ENCODE results near the gene MCC.

MCC gene

DNA sequence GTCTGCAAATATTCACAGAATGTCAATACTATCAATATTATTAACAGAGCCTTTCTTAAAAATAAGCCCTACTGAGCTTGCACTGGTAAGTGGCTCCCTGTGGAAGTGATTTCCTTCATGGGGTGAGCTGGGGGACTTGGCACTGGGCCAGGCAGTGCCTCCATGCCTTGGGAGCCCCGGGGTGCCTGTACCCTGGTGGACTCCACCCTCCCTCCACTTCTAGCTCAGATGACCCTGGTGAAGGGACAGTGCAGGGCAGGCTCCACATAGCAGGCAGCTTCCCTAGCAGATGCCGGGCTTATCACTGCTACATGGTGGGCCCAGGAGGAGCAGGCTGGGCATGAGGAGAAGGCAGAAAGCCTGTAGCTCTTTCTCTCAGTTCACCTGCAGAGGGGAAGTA, 392.4 kb downstream of the MCC start (continued):
- TF ChIP-seq, protein P1, sequence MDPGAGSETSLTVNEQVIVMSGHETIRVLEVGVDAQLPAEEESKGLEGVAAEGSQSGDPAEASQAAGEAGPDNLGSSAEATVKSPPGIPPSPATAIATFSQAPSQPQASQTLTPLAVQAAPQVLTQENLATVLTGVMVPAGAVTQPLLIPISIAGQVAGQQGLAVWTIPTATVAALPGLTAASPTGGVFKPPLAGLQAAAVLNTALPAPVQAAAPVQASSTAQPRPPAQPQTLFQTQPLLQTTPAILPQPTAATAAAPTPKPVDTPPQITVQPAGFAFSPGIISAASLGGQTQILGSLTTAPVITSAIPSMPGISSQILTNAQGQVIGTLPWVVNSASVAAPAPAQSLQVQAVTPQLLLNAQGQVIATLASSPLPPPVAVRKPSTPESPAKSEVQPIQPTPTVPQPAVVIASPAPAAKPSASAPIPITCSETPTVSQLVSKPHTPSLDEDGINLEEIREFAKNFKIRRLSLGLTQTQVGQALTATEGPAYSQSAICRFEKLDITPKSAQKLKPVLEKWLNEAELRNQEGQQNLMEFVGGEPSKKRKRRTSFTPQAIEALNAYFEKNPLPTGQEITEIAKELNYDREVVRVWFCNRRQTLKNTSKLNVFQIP (CRISPR knock-in tag; IDR thresholded peaks at IDR 0.05; ENCODE audit: borderline replicate concordance, low read depth) = no peak
- TF ChIP-seq TOX (CRISPR knock-in tag; IDR thresholded peaks at IDR 0.05; ENCODE audit: borderline replicate concordance) (no peak), ZFP3 (CRISPR knock-in tag; IDR thresholded peaks at IDR 0.05) (no peak), RARB (CRISPR knock-in tag; IDR thresholded peaks at IDR 0.05) (no peak), TCF4 (CRISPR knock-in tag; IDR thresholded peaks at IDR 0.05; ENCODE audit: borderline replicate concordance) (no peak), ZNF565 (CRISPR knock-in tag; conservative IDR thresholded peaks at IDR 0.05; ENCODE audit: low read depth) (no peak), PPARA (CRISPR knock-in tag; IDR thresholded peaks at IDR 0.05; ENCODE audit: borderline replicate concordance) (no peak), CSDC2 (CRISPR knock-in tag; IDR thresholded peaks at IDR 0.05) (no peak), ISL1 (CRISPR knock-in tag; IDR thresholded peaks at IDR 0.05) (no peak)

DNA sequence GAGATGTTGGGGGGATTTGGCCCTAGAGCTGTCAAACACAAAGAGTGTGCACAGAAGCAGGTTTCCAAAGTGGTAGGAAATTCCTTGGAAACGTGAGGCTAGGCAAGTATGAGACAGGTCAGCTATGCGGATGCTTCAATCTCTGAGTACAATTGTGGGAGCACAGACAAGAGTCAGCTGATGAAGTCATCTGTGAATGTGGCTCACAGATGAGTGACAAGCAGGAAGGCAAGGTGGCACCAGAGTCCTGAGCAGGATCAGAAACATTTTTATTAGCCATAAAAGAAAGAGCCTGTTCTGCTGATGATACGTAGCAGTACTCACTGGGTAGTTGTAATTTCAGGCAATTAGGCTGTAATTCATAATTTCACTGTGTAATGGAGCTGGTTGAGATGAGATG, 394.7 kb downstream of the MCC start:
- ATAC-seq = no peak
- TF ChIP-seq, protein P1 (CRISPR knock-in tag; IDR thresholded peaks at IDR 0.05; ENCODE audit: borderline replicate concordance, low read depth) = no peak
- TF ChIP-seq, protein P2, sequence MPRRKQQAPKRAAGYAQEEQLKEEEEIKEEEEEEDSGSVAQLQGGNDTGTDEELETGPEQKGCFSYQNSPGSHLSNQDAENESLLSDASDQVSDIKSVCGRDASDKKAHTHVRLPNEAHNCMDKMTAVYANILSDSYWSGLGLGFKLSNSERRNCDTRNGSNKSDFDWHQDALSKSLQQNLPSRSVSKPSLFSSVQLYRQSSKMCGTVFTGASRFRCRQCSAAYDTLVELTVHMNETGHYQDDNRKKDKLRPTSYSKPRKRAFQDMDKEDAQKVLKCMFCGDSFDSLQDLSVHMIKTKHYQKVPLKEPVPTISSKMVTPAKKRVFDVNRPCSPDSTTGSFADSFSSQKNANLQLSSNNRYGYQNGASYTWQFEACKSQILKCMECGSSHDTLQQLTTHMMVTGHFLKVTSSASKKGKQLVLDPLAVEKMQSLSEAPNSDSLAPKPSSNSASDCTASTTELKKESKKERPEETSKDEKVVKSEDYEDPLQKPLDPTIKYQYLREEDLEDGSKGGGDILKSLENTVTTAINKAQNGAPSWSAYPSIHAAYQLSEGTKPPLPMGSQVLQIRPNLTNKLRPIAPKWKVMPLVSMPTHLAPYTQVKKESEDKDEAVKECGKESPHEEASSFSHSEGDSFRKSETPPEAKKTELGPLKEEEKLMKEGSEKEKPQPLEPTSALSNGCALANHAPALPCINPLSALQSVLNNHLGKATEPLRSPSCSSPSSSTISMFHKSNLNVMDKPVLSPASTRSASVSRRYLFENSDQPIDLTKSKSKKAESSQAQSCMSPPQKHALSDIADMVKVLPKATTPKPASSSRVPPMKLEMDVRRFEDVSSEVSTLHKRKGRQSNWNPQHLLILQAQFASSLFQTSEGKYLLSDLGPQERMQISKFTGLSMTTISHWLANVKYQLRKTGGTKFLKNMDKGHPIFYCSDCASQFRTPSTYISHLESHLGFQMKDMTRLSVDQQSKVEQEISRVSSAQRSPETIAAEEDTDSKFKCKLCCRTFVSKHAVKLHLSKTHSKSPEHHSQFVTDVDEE (CRISPR knock-in tag; IDR thresholded peaks at IDR 0.05) = no peak
- TF ChIP-seq ZC3H10 (CRISPR knock-in tag; IDR thresholded peaks at IDR 0.05) = no peak
- TF ChIP-seq PPARA (CRISPR knock-in tag; IDR thresholded peaks at IDR 0.05; ENCODE audit: borderline replicate concordance) = no peak
- TF ChIP-seq TOX (CRISPR knock-in tag; IDR thresholded peaks at IDR 0.05; ENCODE audit: borderline replicate concordance) = no peak
- TF ChIP-seq, protein P3, sequence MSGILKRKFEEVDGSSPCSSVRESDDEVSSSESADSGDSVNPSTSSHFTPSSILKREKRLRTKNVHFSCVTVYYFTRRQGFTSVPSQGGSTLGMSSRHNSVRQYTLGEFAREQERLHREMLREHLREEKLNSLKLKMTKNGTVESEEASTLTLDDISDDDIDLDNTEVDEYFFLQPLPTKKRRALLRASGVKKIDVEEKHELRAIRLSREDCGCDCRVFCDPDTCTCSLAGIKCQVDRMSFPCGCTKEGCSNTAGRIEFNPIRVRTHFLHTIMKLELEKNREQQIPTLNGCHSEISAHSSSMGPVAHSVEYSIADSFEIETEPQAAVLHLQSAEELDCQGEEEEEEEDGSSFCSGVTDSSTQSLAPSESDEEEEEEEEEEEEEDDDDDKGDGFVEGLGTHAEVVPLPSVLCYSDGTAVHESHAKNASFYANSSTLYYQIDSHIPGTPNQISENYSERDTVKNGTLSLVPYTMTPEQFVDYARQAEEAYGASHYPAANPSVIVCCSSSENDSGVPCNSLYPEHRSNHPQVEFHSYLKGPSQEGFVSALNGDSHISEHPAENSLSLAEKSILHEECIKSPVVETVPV (CRISPR knock-in tag; IDR thresholded peaks at IDR 0.05) = no peak
- TF ChIP-seq ZFP3 (CRISPR knock-in tag; IDR thresholded peaks at IDR 0.05) = no peak
- no peak for TF ChIP-seq RARB (CRISPR knock-in tag; IDR thresholded peaks at IDR 0.05)
- no peak for TF ChIP-seq ZNF8 (CRISPR knock-in tag; IDR thresholded peaks at IDR 0.05)
- TF ChIP-seq ZFP30 (CRISPR knock-in tag; IDR thresholded peaks at IDR 0.05) = no peak
- no peak for TF ChIP-seq GLIS3 (CRISPR knock-in tag; IDR thresholded peaks at IDR 0.05)
- TF ChIP-seq TCF4 (CRISPR knock-in tag; IDR thresholded peaks at IDR 0.05; ENCODE audit: borderline replicate concordance) = no peak
- no peak for TF ChIP-seq ISL1 (CRISPR knock-in tag; IDR thresholded peaks at IDR 0.05)
- TF ChIP-seq, protein P4, sequence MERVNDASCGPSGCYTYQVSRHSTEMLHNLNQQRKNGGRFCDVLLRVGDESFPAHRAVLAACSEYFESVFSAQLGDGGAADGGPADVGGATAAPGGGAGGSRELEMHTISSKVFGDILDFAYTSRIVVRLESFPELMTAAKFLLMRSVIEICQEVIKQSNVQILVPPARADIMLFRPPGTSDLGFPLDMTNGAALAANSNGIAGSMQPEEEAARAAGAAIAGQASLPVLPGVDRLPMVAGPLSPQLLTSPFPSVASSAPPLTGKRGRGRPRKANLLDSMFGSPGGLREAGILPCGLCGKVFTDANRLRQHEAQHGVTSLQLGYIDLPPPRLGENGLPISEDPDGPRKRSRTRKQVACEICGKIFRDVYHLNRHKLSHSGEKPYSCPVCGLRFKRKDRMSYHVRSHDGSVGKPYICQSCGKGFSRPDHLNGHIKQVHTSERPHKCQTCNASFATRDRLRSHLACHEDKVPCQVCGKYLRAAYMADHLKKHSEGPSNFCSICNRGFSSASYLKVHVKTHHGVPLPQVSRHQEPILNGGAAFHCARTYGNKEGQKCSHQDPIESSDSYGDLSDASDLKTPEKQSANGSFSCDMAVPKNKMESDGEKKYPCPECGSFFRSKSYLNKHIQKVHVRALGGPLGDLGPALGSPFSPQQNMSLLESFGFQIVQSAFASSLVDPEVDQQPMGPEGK (CRISPR knock-in tag; IDR thresholded peaks at IDR 0.05; ENCODE audit: borderline replicate concordance) = no peak
- no peak for TF ChIP-seq SNAI2 (CRISPR knock-in tag; IDR thresholded peaks at IDR 0.05)

DNA sequence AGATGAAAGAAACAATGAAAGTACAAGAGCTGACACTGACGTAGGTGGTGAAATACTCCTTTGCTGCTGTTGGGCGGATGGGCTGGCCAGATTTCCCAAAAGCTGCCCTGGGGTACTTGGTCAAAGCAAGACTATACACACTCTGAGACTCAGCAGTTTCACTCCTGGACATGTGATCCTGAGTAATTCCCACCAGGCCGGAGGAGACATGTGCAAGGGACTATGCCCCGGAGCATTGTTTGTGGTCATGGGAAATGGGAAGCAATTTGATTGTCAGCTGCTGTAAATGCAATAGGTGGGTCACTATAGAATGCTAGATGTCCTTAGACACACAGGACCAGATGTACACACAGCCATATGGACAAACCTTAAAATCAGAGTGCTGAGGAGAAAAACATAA, 395.6 kb downstream of the MCC start:
- TF ChIP-seq ISL1 (CRISPR knock-in tag; IDR thresholded peaks at IDR 0.05) = no peak
- no peak for TF ChIP-seq ZC3H10 (CRISPR knock-in tag; IDR thresholded peaks at IDR 0.05)
- no peak for TF ChIP-seq ZFP30 (CRISPR knock-in tag; IDR thresholded peaks at IDR 0.05)
- TF ChIP-seq, protein P2 (CRISPR knock-in tag; IDR thresholded peaks at IDR 0.05) = no peak
- TF ChIP-seq SNAI2 (CRISPR knock-in tag; IDR thresholded peaks at IDR 0.05) = no peak
- no peak for TF ChIP-seq OSR1 (CRISPR knock-in tag; IDR thresholded peaks at IDR 0.05)
- TF ChIP-seq, protein P3 (CRISPR knock-in tag; IDR thresholded peaks at IDR 0.05) = no peak
- no peak for TF ChIP-seq BACH2 (CRISPR knock-in tag; IDR thresholded peaks at IDR 0.05; ENCODE audit: borderline replicate concordance)
- no peak for ATAC-seq
